ENCODE data around the gene TIGD1. TPM values are rescaled to one million over a fixed set of nuclear protein-coding genes. Genes with fewer than 3 reads are reported as not detected.

TIGD1 gene
- total and polyA plus RNA-seq, 2 of the 13 experiments (the other 11 are each of a cell fraction or from before 2014, with no cell fraction given): 3.5 to 9.5 TPM

- ATAC-seq (peak; percentile 1; the same call in 2 of the 3 replicates), DNase-seq (ENCODE audit: low spot score) (no peak), FAIRE-seq (no peak)
- ChIA-PET POLR2A (interaction anchor here (1.0 kb wide), 1 partner anchor 27 kb away, joined by 4 read pairs; the partner anchor contains the start of genes EIF4E2 and TIGD1), CTCF (ENCODE audit: low intra/inter-chr PET ratio, low total read pairs) (no interaction called here)
- Histone ChIP-seq H3K4me2 (ENCODE audit: low read depth, low read length) (peak overlapping the region; percentile 76), H3K27ac (ENCODE audit: extremely low read length, insufficient read depth, low read length) (no peak overlapping the region), H3K4me1 (ENCODE audit: insufficient read depth, low read length) (peaks cover 37% of the 10 kb centered on the region), H3K9me3 (ENCODE audit: low read length) (no peaks in the 10 kb centered on the region), H3K79me2 (ENCODE audit: insufficient read depth, low read length) (no peaks in the 10 kb centered on the region), H3K4me3 (replicated peaks in 1 of 3; ENCODE audit: insufficient read depth in 1 of 3, low read depth in 2 of 3, low read length in 3 of 3) (peak overlapping the region; percentile 37 to 73 (median 50); a peak in 3 of 6 replicates), H3K36me3 (replicated peaks in 1 of 2; ENCODE audit: control insufficient read depth in 1 of 2, insufficient read depth in 2 of 2, low read length in 2 of 2) (no peaks in the 10 kb centered on the region), H3K9ac (ENCODE audit: insufficient read depth, low read depth, low read length) (no peak overlapping the region), H2AFZ (ENCODE audit: low read length) (no peak overlapping the region), H4K20me1 (ENCODE audit: insufficient read depth, low read length) (no peaks in the 10 kb centered on the region), H3K27me3 (ENCODE audit: control insufficient read depth in 1 of 2, insufficient read depth in 2 of 2, low read length in 2 of 2) (peaks cover 29 to 86% of the 10 kb centered on the region in 2 experiments)
- no TSS peak for BruUV-seq (replicated peaks)
- TF ChIP-seq AKNA (CRISPR knock-in tag; IDR thresholded peaks at IDR 0.05; ENCODE audit: borderline replicate concordance) (no peak), THAP7 (CRISPR knock-in tag; IDR thresholded peaks at IDR 0.05) (0 out of 2 replicates have a peak, but pooled peaks have one; percentile 6), ZKSCAN8 (CRISPR knock-in tag; IDR thresholded peaks at IDR 0.05; ENCODE audit: borderline replicate concordance) (no peak), ZNF839 (CRISPR knock-in tag; IDR thresholded peaks at IDR 0.05; ENCODE audit: borderline replicate concordance) (no peak)
- intact Hi-C loops (cut with micrococcal nuclease; ENCODE audit: unreplicated experiment) (loop anchor here (5.0 to 10.0 kb wide), 3 partner anchors 46 to 619 kb away; no protein-coding TSS in a partner anchor), in situ Hi-C loops (cut with HindIII; ENCODE audit: extremely low pct_ligation_motif_present, low pct_unique_long_range_greater_than_20kb) (no loop called here)
- 21% methylated on average over 13 of the region's 16 CpGs for WGBS (ENCODE audit: low lambda C conversion rate)
These were observed 27.0 kb downstream of the TIGD1 start for GRCh38 chr2:232523402-232523681.
